Measurements from ENCODE around the gene STX8. TPM values are rescaled to one million over a fixed set of nuclear protein-coding genes. Genes with fewer than 3 reads are reported as not detected.
A peak's percentile ranks its signal among the peaks of the same experiment; 100 is the strongest.
"Not testable (repeated sequence)": the region's sequence is repeated elsewhere in the genome, so short reads cannot be mapped to it uniquely, and the experiment has no call there.

Gene STX8
- total RNA-seq = 63.6 TPM

- FAIRE-seq = no peak
- DNase-seq (ENCODE audit: low spot score in 2 of 2) = peak; percentile 62 to 70
These were observed at the start of gene STX8 for GRCh38 chr17:9575381-9576101. TSS of gene STX8 (minus strand) at chr17:9575820. CDS start at chr17:9575808, 12 bp downstream.

- FAIRE-seq = no peak
These were observed 47.3 kb upstream of the STX8 start for GRCh38 chr17:9622961-9623360.

GRCh38 chr17:9615486-9615885 is 39.9 kb upstream of the STX8 start:
- no peak for DNase-seq (ENCODE audit: low spot score in 2 of 2)
- no peak for FAIRE-seq

More at GRCh38 chr17:9622961-9623360, 47.3 kb upstream of the STX8 start:
- no peak for DNase-seq (ENCODE audit: low spot score in 2 of 2)

GRCh38 chr17:9612006-9612405 is 36.4 kb upstream of the STX8 start:
- FAIRE-seq (no peak), DNase-seq (ENCODE audit: low spot score in 2 of 2) (no peak)

GRCh38 chr17:9611557-9611956 is 35.9 kb upstream of the STX8 start:
- FAIRE-seq (no peak), DNase-seq (ENCODE audit: low spot score in 2 of 2) (no peak)

- FAIRE-seq; DNase-seq (ENCODE audit: low spot score in 2 of 2): not testable (repeated sequence)
These were observed 31.4 kb upstream of the STX8 start for GRCh38 chr17:9607058-9607457.

GRCh38 chr17:9606453-9606852 is 30.8 kb upstream of the STX8 start:
- no peak for DNase-seq (ENCODE audit: low spot score in 2 of 2)
- no peak for FAIRE-seq

- DNase-seq (ENCODE audit: low spot score in 2 of 2); FAIRE-seq: not testable (repeated sequence)
These were observed 29.0 kb upstream of the STX8 start for GRCh38 chr17:9604583-9604982.

- no peak for DNase-seq (ENCODE audit: low spot score in 2 of 2)
- no peak for FAIRE-seq
These were observed 23.0 kb upstream of the STX8 start for GRCh38 chr17:9598661-9599060.

GRCh38 chr17:9597638-9598037 is 22.0 kb upstream of the STX8 start:
- FAIRE-seq = not testable (repeated sequence)

GRCh38 chr17:9594065-9594464 is 18.4 kb upstream of the STX8 start:
- no peak for FAIRE-seq
- no peak for DNase-seq (ENCODE audit: low spot score in 2 of 2)

More at GRCh38 chr17:9597638-9598037, 22.0 kb upstream of the STX8 start:
- not testable (repeated sequence) for DNase-seq (ENCODE audit: low spot score in 2 of 2)

GRCh38 chr17:9587969-9588656 is 12.5 kb upstream of the STX8 start:
- no peak for DNase-seq (ENCODE audit: low spot score in 2 of 2)
- no peak for FAIRE-seq

- no peak for FAIRE-seq
- no peak for DNase-seq (ENCODE audit: low spot score in 2 of 2)
These were observed 1.7 kb upstream of the STX8 start for GRCh38 chr17:9577373-9577709.

GRCh38 chr17:9576521-9577372 is 1.1 kb upstream of the STX8 start, which contains the start of gene CFAP52:
TSS of gene CFAP52 (plus strand) at chr17:9576642. CDS start at chr17:9576696, 54 bp downstream.
- no peak for FAIRE-seq

GRCh38 chr17:9571201-9571600 is 4.4 kb downstream of the STX8 start:
- DNase-seq (ENCODE audit: low spot score in 2 of 2) (no peak), FAIRE-seq (no peak)

More at GRCh38 chr17:9576521-9577372, 1.1 kb upstream of the STX8 start, which contains the start of gene CFAP52:
- peak; percentile 60 to 74 for DNase-seq (ENCODE audit: low spot score in 2 of 2)

- FAIRE-seq (no peak), DNase-seq (ENCODE audit: low spot score in 2 of 2) (no peak)
These were observed 6.5 kb downstream of the STX8 start for GRCh38 chr17:9568957-9569588.

GRCh38 chr17:9568004-9568403 is 7.6 kb downstream of the STX8 start:
- DNase-seq (ENCODE audit: low spot score in 2 of 2) (no peak), FAIRE-seq (no peak)

- DNase-seq (ENCODE audit: low spot score in 2 of 2); FAIRE-seq: not testable (repeated sequence)
These were observed 8.9 kb downstream of the STX8 start for GRCh38 chr17:9566739-9567138.

GRCh38 chr17:9566067-9566466 is 9.6 kb downstream of the STX8 start:
- DNase-seq (ENCODE audit: low spot score in 2 of 2) (no peak), FAIRE-seq (no peak)

GRCh38 chr17:9564104-9564503 is 11.5 kb downstream of the STX8 start:
- no peak for FAIRE-seq

More at GRCh38 chr17:9564104-9564503, 11.5 kb downstream of the STX8 start:
- no peak for DNase-seq (ENCODE audit: low spot score in 2 of 2)

All from frontal cortex (tissue), 4 donors.